Central memory CD8-positive, alpha-beta T cell (primary cell): ENCODE data around the gene CROCC2.
A peak's percentile ranks its signal among the peaks of the same experiment; 100 is the strongest.

Experiments
- ATAC-seq: fragments of 150-1000 bp; cut with Tn5 transposase; replicated peaks from 2 replicates; pipeline ENCODE4 v1.10.0; 2022; ENCODE audit warnings: mild to moderate bottlenecking, moderate FRiP score, moderate number of reproducible peaks; ENCODE audit not compliant: poor library complexity, severe bottlenecking; ENCODE audit errors: extremely low read depth
- DNase-seq, 2 donors: peaks; one replicate each; pipeline ENCODE4 v3.0.0; 2021; ENCODE audit warnings: low spot score in 2 of 2
- H3K27ac Mint-ChIP-seq: one replicate; pipeline ENCODE4 v1.8.0; 2022; ENCODE audit warnings: low read depth, mild to moderate bottlenecking, moderate library complexity, mixed read lengths
- H3K27me3 Mint-ChIP-seq: one replicate; pipeline ENCODE4 v1.8.0; 2022; ENCODE audit warnings: mixed read lengths
- H3K36me3 Mint-ChIP-seq: one replicate; pipeline ENCODE4 v1.8.0; 2022; ENCODE audit warnings: mild to moderate bottlenecking, moderate library complexity, mixed read lengths; ENCODE audit not compliant: insufficient read depth
- H3K4me1 Mint-ChIP-seq: one replicate; pipeline ENCODE4 v1.8.0; 2022; ENCODE audit warnings: mixed read lengths
- H3K4me3 Mint-ChIP-seq: one replicate; pipeline ENCODE4 v1.8.0; 2022; ENCODE audit warnings: mild to moderate bottlenecking, moderate library complexity, mixed read lengths
- H3K9me3 Mint-ChIP-seq: one replicate; pipeline ENCODE4 v1.8.0; 2022; ENCODE audit warnings: mixed read lengths

The CROCC2 gene

GRCh38 chr2:240912878-240913809 is 7.0 kb downstream of the CROCC2 start:
- Mint-ChIP-seq H3K27me3 (peaks cover 23% of the 10 kb centered on the region), H3K36me3 (peaks cover 1% of the 10 kb centered on the region), H3K9me3 (no peaks in the 10 kb centered on the region), H3K27ac (no peak overlapping the region), H3K4me3 (no peak overlapping the region), H3K4me1 (no peaks in the 10 kb centered on the region)
- ATAC-seq = no peak
- no peak for DNase-seq

GRCh38 chr2:240913810-240914644 is 7.9 kb downstream of the CROCC2 start:
- Mint-ChIP-seq H3K4me3 (no peak overlapping the region), H3K4me1 (no peaks in the 10 kb centered on the region), H3K27ac (no peak overlapping the region), H3K27me3 (peaks cover 23% of the 10 kb centered on the region), H3K36me3 (peaks cover 1% of the 10 kb centered on the region), H3K9me3 (no peaks in the 10 kb centered on the region)
- DNase-seq (peak in 1 of 2 donors; percentile 42), ATAC-seq (no peak)

- Mint-ChIP-seq H3K4me1 (no peaks in the 10 kb centered on the region), H3K4me3 (no peak overlapping the region), H3K9me3 (no peaks in the 10 kb centered on the region), H3K27me3 (peaks cover 23% of the 10 kb centered on the region), H3K36me3 (no peaks in the 10 kb centered on the region), H3K27ac (no peak overlapping the region)
- DNase-seq = no peak
- no peak for ATAC-seq
Measured at GRCh38 chr2:240914645-240915525, 8.7 kb downstream of the CROCC2 start.

- DNase-seq (no peak), ATAC-seq (no peak)
- Mint-ChIP-seq H3K36me3 (no peaks in the 10 kb centered on the region), H3K4me1 (no peaks in the 10 kb centered on the region), H3K27me3 (peaks cover 23% of the 10 kb centered on the region), H3K4me3 (no peak overlapping the region), H3K27ac (no peak overlapping the region), H3K9me3 (no peaks in the 10 kb centered on the region)
Measured at GRCh38 chr2:240915526-240916341, 9.6 kb downstream of the CROCC2 start.

GRCh38 chr2:240916571-240917008 is 10.5 kb downstream of the CROCC2 start:
- DNase-seq (no peak), ATAC-seq (no peak)
- Mint-ChIP-seq H3K9me3 (no peaks in the 10 kb centered on the region), H3K27ac (no peak overlapping the region), H3K4me1 (no peaks in the 10 kb centered on the region), H3K27me3 (peaks cover 20% of the 10 kb centered on the region), H3K4me3 (no peak overlapping the region), H3K36me3 (no peaks in the 10 kb centered on the region)

- H3K27me3 Mint-ChIP-seq = peaks cover 15% of the 10 kb centered on the region
- ATAC-seq (no peak), DNase-seq (no peak)
- H3K27ac Mint-ChIP-seq = no peak overlapping the region
- no peaks in the 10 kb centered on the region for H3K9me3 Mint-ChIP-seq
- no peaks in the 10 kb centered on the region for H3K36me3 Mint-ChIP-seq
- H3K4me1 Mint-ChIP-seq = no peaks in the 10 kb centered on the region
- no peak overlapping the region for H3K4me3 Mint-ChIP-seq
Measured at GRCh38 chr2:240917009-240917683, 11.0 kb downstream of the CROCC2 start.

- Mint-ChIP-seq H3K4me1 (no peaks in the 10 kb centered on the region), H3K36me3 (no peaks in the 10 kb centered on the region)
- no peak for ATAC-seq
Measured at GRCh38 chr2:240917684-240918257, 11.6 kb downstream of the CROCC2 start.

GRCh38 chr2:240918258-240919091 is 12.3 kb downstream of the CROCC2 start:
- peaks cover 1% of the 10 kb centered on the region for H3K27me3 Mint-ChIP-seq

More at GRCh38 chr2:240917684-240918257, 11.6 kb downstream of the CROCC2 start:
- no peak overlapping the region for H3K27ac Mint-ChIP-seq
- DNase-seq = no peak
- no peaks in the 10 kb centered on the region for H3K9me3 Mint-ChIP-seq
- H3K4me3 Mint-ChIP-seq = no peak overlapping the region
- H3K27me3 Mint-ChIP-seq = peaks cover 8% of the 10 kb centered on the region

GRCh38 chr2:240919161-240919781 is 13.1 kb downstream of the CROCC2 start:
- Mint-ChIP-seq H3K4me3 (no peak overlapping the region), H3K9me3 (no peaks in the 10 kb centered on the region), H3K27me3 (no peaks in the 10 kb centered on the region), H3K4me1 (no peaks in the 10 kb centered on the region), H3K27ac (no peak overlapping the region), H3K36me3 (no peaks in the 10 kb centered on the region)
- no peak for ATAC-seq
- DNase-seq = no peak

More at GRCh38 chr2:240918258-240919091, 12.3 kb downstream of the CROCC2 start:
- Mint-ChIP-seq H3K27ac (no peak overlapping the region), H3K4me1 (no peaks in the 10 kb centered on the region), H3K4me3 (no peak overlapping the region), H3K9me3 (no peaks in the 10 kb centered on the region), H3K36me3 (no peaks in the 10 kb centered on the region)
- DNase-seq (no peak), ATAC-seq (no peak)
